LoVo (cell line): ENCODE results near the gene CUL3.
A peak's percentile ranks its signal among the peaks of the same experiment; 100 is the strongest.
"Not testable (repeated sequence)": the region's sequence is repeated elsewhere in the genome, so short reads cannot be mapped to it uniquely, and the experiment has no call there.

ENCODE experiments used
- DNase-seq: peaks from one replicate; pipeline ENCODE4 v3.0.0-alpha.2; 2016; ENCODE audit warnings: low spot score

CUL3 gene

DNA sequence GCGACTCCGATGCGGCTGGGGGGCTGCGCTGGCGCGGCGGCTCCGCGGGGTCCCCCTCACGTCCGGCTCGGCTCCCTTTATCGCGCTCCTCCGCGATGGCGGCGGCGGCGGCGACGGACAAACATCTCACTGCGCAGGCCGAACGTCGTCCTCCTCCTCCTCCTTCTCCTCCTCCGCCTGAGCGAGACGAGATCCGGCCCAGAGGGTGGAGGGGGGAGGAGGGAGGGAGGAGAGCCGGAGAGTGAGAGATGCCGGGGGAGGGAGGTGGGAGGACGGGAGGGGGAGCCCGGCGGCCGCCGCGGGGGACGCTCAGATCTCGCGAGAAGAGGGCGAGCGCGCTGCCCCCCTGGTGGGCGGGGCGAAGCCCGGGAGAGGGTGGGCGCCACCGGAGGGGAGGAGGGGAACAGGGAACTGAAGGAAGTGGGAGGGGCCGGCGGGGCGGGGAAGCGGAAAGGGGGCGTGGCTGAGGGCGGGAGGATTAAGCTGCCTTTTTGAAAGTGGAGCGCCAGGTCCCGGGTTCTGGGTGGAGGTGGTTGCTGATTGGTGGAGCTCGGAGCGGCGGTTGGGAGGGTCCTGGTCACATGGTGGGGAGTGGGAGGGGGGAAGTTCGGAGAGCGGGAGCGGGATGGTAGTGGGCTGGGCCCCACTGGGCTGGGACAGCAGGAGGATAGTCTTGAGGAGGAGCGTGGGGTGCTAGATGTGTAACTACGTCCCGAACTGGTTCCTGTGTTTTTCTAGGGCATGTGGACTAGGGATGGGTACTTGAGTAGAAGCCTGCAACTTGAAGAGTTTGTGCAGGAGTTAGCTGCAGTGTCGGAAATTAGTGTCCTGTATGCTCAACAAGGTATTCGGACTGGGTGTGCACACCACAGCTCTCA lies at the start of gene CUL3:
TSS of gene CUL3 (minus strand) at position 153 of the 878 bp plus-strand sequence. CDS start 354 bp downstream, outside the sequence.
- peak; percentile 98 for DNase-seq

- no peak for DNase-seq
Measured at GRCh38 chr2:224630659-224631550, 45.7 kb upstream of the CUL3 start.

DNA sequence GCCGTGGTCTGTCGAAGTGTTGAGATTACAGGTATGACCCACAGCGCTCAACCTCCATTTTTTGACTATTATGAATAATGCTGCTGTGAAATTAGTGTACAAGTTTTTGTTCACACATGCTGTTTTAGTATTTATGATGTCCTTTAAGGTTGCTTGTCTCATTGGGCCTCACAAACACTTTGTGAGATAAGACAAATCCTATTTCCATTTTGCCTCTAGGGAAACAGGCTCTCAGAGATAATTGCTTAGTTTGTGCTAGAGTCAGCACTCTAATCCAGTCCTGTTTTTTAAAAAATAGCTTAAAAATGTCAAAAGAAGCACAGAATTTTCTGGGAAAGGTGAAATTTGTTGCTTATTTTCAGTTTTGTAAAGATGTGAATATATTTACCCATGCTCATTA lies 43.3 kb upstream of the CUL3 start:
- no peak for DNase-seq

DNA sequence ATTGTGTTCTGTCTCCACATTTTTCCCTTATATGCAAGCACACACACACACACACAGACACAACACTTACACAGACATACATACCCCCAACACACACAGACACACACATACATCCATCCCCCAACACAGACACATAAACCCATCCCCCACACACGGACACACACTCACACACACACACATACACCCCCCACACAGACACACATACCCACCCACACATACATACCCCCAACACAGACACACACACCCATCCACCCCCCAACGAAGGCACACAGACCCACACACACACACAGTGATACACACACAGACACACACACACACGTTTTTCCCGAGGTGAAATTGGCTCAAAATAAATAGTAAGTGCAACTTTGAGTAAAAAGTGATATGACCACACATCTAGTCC lies 41.6 kb upstream of the CUL3 start:
- DNase-seq: no peak

DNA sequence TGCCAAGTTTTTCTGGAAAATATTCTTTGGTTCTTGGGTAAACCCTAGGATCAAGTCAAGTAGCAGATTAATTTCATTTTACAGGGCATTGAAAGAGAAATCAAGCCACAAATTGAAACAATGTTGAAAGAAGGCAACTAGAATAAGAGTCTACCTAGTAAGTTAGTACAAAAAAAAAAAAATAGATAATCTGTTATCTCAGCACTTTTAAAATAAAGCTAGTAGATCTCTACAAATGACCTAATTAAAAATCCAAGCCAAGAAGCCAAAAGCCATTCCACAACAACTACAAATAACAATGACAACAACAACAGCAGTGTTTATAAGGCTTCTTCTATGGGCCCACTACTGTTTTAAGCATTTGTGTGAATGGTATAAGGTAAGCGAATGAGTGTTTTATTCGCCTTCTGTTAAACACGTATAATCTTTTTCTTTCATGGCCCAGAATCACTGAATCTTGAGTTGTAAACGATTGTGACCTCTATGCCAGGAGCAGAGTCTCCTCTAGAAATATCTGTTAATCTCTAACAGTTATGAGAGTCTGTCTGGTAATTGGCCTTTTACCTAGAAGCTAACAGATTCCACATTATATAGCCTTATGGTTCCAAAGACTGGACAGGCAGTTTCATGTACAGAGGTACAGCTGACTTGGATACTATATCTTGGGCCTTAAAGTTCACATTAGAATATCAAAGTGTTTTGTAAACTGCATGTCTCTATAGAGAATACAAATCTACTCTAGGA lies 28.6 kb upstream of the CUL3 start:
- no peak for DNase-seq

DNA sequence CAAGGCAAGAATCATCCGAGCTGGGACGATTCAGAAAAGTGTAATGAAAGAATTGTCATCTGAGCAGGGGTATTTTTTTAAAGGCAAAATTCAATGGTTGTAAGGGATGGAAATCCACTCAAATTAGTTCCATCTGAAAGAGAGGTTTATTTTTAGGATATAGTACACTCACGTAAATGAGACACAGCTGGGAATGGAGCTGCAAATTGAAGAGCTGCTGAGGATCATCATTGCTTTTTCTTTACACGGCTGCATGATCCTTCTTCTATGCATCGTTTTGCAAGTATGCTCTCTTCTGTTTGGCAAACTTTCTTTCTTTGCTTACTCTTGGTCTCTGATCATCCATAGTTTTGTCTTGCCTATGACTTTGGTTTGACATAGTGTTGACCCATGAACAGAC lies 27.4 kb upstream of the CUL3 start:
- DNase-seq: no peak

GRCh38 chr2:224611938-224612337 lies 26.8 kb upstream of the CUL3 start:
- DNase-seq: no peak

- no peak for DNase-seq
Measured at GRCh38 chr2:224608104-224608503, 22.9 kb upstream of the CUL3 start.

DNA sequence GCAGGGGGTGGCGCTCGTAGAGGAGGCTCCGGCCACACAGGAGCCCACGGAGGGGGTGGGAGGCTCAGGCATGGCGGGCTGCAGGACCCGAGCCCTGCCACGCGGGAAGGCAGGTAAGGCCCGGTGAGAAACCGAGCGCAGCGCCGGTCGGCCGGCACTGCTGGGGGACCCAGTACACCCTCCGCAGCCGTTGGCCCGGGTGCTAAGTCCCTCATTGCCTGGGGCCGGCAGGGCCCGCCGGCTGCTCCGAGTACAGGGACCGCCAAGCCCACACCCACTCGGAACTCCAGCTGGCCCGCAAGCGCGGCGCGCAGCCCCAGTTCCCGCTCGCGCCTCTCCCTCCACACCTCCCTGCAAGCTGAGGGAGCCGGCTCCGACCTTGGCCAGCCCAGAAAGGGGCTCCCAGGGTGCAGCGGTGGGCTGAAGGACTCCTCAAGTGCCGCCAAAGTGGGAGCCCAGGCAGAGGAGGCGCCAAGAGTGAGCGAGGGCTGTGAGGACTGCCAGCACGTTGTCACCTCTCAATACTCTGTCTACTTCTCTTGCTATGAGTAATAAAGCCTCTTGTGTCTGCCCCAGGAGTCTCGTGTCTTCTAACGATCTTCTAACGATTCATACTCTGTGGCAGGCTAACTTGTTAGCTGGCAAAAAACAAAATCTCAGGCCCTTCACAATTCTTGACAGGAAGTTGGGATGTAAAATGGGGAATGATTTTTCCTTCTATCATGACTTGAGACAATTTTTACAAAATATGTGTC lies 18.8 kb upstream of the CUL3 start:
- not testable (repeated sequence) for DNase-seq

- DNase-seq: not testable (repeated sequence)
Measured at GRCh38 chr2:224602778-224603375, 17.7 kb upstream of the CUL3 start.

GRCh38 chr2:224601923-224602322 lies 16.8 kb upstream of the CUL3 start:
- DNase-seq: no peak

DNA sequence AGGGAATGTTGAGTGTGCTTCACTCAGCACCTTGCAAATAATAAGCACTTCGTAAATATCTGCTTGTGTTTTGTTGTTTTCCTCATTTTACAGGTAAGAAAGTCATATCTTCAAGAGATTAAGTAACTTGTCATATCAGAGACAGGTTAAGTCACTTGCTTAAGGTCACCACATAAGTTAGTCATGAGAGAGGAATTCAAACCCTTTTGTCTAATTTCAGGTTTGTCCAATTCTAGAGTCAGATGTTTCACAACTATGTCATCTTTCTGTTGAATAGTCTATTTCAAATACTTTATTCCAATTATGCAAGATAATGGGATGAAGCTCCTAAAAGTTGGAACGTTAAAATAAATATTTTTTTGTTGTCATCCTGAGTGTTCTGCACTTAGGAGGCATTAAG lies 13.5 kb upstream of the CUL3 start:
- no peak for DNase-seq

GRCh38 chr2:224596289-224596688 lies 11.1 kb upstream of the CUL3 start:
- no peak for DNase-seq

DNA sequence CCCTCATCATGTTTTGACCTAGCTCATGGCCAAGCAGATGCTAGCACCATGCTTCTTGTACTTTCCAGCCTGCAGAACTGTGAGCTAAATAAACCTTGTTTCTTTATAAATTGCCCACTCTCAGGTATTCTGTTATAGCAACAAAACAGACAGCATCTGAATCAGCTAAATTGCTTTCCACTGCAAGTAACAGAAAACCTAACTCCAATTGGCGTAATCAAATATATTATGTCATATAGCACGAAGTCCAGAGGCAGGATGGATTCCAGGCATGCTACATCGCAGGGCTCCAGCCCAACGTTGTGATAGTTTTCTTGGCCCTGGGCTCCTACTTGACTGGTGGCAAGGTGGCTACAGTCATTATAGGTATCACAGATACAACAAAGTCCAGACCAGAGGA lies 10.4 kb upstream of the CUL3 start:
- no peak for DNase-seq

DNA sequence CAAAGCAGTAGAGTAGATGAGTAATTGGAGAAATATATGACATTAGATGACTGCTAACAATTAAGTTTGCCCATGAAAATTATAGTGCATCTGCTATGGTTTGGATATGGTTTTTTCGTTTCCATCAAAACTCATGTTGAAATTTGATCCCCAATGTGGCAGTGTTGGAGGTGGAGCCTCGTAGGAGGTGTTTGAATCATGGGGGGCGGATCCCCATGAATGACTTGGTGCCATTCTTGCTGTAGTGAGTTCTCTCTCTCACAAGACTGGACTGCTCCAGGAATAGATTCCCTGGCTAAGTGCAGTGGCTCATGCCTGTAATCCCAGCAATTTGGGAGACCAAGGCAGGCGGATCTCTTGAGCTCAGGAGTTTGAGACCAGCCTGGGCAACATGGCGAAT lies 9.7 kb upstream of the CUL3 start:
- no peak for DNase-seq

DNA sequence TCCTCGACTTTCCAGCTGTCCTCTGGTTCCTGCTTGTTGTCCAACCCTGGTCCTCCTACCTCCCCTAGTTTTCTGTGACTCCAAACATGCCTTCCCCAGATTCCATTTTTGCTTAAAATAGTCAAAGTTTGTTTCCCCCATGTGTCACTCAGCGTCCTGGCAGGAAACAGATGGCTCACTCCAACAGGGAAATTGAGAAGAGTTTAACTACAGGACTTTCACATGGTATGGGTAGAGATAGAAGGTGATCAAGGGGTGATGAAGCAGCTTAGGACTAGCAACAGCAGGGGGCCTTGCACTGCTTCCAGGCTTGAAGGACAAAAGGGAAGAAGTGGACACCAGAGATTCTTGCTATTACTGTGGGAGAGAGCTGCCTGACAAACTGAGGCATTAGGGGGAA lies 6.1 kb upstream of the CUL3 start:
- no peak for DNase-seq

GRCh38 chr2:224586127-224586695 lies 1.0 kb upstream of the CUL3 start:
- DNase-seq: no peak

GRCh38 chr2:224584785-224585210 lies 365 bp downstream of the CUL3 start:
- peak; percentile 34 for DNase-seq

DNA sequence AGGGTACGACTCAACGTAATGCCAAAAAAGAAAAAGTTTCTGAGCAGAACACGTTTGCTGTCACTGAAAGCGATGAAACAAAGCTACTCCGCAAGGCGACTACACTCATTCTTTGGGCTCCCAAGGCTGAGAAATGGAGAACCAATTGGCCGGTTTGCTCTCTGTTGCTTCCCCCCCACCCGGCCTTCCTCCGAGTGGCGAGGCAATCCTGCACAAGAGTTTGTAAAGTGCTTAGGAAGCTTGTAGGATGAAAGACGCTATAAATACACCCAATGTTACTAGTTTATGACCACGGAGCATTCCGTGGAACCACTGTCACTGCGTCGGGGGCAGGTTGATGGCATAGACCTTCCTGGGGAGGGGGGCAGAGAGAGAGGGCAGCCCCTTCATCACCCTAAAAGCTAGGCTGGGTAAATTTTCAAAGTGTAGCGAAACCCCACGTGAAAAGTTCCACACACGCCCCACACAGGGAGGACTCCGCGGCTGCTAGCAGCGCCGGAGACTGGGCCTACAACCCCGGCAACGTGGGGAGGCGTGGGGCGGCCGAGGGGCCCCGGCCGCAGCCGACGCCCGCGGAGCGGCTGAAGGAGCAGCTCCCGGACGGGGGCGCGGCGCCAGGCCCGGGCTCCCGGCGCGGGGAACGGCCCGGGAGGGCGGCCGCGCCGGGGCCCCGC lies 915 bp downstream of the CUL3 start:
- peak; percentile 7 for DNase-seq

DNA sequence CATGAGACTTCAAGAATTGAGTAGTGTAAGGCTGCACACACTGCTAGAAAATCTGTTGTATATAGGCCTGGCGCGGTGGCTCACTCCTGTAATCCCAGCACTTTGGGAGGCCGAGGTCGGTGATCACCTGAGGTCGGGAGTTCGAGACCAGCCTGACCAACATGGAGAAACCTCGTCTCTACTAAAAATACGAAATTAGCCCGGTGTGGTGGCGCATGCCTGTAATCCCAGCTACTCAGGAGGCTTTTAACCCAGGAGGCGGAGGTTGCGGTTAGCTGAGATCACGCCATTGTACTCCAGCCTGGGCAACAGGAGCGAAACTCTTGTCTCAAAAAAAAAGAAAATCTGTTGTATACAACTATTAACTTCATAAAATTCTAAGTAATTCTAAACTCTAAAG lies 2.1 kb downstream of the CUL3 start:
- DNase-seq: not testable (repeated sequence)
